Measurements from ENCODE around the gene SSR1.
"Not testable (repeated sequence)": the region's sequence is repeated elsewhere in the genome, so short reads cannot be mapped to it uniquely, and the experiment has no call there.

The SSR1 gene

DNA sequence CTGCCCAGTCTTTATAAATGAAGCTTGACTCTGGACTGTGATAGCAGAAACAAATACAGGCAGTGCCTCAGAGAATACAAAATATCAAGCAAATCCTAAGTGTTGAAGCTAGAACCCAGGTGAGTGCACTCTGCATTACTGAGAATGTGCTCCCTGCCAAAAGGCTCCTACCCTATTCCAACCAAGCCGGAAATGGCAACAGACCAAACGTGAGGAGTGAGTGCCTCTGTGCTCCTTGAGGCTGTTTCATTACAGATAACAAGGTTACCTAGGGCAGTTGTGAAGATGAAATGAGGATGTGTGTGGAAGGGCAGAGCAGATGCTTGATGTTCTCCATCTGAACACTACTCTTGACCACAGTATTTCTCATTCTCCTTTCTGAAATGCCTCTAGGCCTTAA is 29.3 kb downstream of the SSR1 start:
- DNase-seq (ENCODE audit: low read depth in 4 of 4, low spot score in 1 of 4) = no peak

DNA sequence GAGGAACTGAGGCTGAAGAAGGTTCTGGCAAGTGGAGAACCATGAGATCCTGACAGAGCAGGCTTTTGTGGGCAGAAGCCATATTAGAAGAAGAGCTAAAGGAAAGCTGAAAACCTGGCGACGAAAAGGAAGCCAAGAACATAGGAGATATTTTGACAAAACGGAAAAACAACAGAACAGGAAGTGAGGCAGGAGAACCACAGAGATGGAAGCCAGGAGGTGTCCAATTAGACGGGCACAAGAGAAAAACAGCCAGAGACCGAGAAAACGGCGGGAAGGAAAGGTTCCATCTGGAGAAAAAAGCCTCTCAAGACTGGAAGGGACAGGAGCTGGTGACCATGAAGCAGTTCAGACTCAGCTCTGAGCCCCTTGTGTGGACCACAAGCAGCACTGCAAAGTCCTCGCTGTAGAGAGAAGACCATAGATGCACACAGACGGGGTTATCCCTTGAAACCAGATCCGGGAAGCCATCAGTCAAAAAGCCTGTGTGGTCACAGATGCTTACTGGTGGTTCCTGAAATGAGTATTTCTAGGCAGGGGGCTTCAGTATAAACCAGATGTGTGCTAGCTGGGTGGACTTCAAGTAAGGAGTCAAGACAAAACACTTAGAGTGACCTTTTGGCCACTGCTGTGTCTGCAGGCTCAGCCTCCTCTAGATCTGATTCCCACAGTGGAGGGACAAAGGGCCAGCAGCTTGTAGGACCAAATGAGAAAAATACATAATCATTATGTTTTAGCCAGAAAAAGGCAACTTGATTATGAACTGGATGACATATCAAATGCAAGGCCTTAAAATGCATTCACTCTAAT is 30.7 kb downstream of the SSR1 start:
- no peak for DNase-seq (ENCODE audit: low read depth in 4 of 4, low spot score in 1 of 4)

DNA sequence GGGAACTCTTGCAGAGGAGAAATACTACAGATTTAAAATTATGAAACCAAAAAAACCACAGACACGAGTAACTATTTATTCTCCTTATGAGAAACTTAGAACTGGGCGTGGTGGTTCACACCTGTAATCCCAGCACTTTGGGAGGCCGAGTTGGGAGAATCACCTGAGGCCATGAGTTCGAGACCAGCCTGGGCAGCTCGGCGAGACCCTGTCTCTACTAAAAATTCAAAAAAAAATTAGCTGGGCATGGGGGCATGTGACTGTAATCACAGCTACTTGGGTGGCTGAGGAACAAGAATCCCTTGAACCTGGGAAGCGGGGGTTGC is 36.8 kb downstream of the SSR1 start:
- DNase-seq (ENCODE audit: low read depth in 4 of 4, low spot score in 1 of 4) = no peak

DNA sequence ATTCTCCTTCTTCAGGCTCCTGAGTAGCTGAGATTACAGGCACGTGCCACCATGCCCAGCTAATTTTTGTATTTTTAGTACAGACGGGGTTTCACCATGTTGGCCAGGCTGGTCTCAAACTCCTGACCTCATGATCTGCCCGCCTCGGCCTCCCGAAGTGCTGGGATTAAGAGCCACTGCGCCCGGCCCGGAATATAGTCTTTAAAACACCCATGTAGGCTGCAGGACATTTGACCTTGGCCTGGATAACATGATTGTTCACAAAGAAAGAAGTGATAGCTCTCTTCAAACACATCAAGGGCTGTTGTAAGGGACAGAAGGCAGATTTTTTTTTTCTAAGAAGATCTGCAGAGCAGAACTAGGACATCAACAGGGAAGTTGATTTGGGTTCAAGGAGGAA is 38.5 kb downstream of the SSR1 start:
- DNase-seq (ENCODE audit: low read depth in 4 of 4, low spot score in 1 of 4) = not testable (repeated sequence)

- DNase-seq (ENCODE audit: low read depth in 4 of 4, low spot score in 1 of 4) = no peak
Observed at GRCh38 chr6:7273709-7274108, 39.3 kb downstream of the SSR1 start.

GRCh38 chr6:7271205-7271534 is 41.8 kb downstream of the SSR1 start:
- DNase-seq (ENCODE audit: low read depth in 4 of 4, low spot score in 1 of 4) = no peak

DNA sequence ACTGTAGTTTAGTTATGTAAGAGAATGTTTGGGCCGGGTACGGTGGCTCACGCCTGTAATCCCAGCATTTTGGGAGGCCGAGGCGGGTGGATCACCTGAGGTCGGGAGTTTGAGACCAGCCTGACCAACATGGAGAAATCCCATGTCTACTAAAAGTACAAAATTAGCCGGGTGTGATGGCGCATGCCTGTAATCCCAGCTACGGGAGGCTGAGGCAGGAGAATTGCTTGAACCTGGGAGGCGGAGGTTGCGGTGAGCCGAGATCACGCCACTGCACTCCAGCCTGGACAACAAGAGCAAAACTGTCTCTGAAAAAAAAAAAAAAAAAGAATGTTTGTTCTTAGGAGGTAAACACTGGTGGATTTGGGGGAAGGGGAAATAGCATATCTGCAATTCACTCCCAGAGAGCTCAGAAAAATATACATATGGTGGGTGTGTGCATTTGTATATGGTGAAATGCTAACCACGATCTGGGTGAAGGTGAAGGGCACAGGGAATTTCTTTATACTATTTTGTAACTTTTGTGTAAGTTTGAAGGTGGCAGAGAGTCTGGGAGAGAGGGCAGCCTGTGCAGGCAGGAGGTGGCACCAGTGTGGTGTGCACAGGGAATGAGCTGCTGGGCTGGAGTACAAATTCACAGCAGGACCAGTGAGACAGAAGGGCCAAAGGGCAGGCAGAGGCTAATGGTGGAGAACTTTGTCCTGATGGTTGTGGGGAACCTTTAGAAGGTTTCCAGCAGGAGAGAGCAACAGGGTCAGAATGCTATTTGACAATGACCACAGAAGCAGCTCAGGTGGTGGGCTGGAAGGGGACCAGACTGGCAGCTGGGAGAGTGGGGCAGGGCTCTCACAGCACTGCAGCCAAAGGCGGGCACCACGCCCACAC is 42.4 kb downstream of the SSR1 start:
- no peak for DNase-seq (ENCODE audit: low read depth in 4 of 4, low spot score in 1 of 4)

DNA sequence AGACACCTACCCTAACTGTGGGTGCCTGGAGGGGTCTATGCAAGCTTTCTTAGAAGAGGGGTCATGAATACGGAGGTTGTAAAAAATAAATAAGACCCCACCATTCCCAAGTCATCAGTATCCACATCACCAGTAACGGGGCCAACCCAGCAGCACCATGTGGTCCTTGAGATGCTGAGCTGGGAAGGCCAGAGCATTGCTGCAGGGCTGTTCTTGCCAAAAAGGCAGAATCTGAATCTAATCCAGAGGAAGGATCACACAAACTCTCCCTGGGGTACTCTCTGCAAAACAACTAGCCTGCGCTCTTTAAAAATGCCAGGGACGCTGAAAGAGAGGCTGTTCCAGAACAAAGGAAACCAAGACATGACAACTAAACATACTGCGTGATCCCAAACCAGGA is 43.2 kb downstream of the SSR1 start:
- DNase-seq (ENCODE audit: low read depth in 4 of 4, low spot score in 1 of 4) = no peak

GRCh38 chr6:7268816-7269555 is 44.0 kb downstream of the SSR1 start:
- no peak for DNase-seq (ENCODE audit: low read depth in 4 of 4, low spot score in 1 of 4)

DNA sequence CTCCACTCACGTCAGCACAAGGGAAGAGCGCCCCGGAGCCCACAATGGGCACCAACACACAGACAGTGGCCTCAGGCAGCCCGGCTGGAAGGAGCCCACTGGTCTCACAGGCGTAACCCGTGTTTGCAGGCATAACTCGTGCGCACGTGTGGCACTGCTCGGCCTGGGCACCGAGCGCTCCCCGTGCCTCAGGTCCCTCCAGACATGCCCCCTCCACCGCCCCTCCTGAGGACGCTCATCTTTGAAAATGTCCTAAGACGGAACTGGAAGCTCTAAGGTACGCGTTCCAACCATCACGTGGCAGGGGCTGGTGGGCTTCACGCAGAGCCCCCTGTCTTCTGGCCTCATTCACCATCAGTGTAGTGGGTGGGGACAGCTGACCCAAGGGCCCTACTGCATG is 44.6 kb downstream of the SSR1 start:
- DNase-seq (ENCODE audit: low read depth in 4 of 4, low spot score in 1 of 4) = no peak

DNA sequence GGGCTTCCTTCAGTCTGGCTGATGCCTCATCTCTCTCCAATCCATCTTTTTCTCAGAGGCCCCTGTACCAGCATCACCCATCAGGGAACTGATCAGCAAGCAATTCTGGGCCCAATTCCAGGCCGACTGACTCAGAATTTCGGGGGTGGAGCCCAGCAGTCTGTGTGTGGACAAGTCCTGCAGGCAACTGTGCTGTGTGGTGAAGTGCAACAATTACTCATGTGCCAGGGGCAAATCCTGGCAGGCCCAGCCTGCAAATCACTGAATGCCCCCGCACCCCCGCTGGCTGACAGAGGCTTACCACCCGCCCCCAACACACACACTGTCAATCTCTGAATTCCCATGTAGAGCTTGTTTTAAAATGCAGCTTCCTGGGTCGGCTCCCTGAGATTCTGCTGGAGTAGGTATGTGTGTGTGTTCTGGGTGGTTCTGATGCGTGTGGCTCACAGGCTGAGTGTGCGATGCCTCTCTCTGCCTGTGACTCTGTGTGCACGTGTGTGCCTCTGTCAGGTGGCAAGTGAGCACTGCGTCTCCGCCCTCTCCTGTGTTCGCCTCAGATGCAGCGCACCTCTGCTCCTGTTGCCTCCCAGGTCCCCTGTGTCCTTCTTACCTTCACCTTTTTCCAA is 45.4 kb downstream of the SSR1 start:
- no peak for DNase-seq (ENCODE audit: low read depth in 4 of 4, low spot score in 1 of 4)

GRCh38 chr6:7267071-7267465 is 45.9 kb downstream of the SSR1 start:
- no peak for DNase-seq (ENCODE audit: low read depth in 4 of 4, low spot score in 1 of 4)

GRCh38 chr6:7265385-7265726 is 47.6 kb downstream of the SSR1 start:
- DNase-seq (ENCODE audit: low read depth in 4 of 4, low spot score in 1 of 4) = not testable (repeated sequence)

DNA sequence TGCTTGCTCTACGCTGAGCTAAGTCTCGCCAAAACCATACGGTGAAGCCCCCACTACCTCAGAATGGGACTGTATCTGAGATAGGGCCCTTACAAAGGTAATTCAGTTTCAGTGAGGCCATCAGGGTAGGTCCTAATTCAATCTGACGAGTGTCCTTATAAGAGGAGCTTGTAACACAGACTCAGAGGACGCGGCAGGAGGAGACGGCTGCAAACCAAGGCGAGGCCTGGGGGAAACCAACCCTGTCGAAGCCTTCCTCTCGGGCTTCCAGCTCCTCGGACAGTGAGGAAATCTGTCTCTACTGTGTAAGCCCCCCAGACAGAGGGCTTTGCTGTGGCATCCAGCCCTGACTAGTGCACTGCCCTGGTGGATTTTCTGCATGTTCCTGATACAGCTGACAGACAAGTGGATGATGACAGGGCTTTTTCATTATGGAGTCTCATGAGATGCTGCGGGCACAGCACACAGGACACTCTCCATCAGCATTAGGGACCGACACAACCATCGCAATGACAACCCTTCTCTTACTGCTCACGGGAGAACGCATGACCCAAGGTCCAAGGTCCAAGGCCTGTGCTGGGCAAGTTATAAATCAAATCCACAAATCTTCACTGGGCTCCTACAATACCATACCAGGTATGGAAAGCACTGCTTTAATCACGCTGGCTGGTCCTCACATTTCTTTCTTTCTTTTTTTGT is 48.2 kb downstream of the SSR1 start:
- DNase-seq (ENCODE audit: low read depth in 4 of 4, low spot score in 1 of 4) = no peak

- DNase-seq (ENCODE audit: low read depth in 4 of 4, low spot score in 1 of 4) = no peak
Observed at GRCh38 chr6:7264041-7264440, 49.0 kb downstream of the SSR1 start.

DNA sequence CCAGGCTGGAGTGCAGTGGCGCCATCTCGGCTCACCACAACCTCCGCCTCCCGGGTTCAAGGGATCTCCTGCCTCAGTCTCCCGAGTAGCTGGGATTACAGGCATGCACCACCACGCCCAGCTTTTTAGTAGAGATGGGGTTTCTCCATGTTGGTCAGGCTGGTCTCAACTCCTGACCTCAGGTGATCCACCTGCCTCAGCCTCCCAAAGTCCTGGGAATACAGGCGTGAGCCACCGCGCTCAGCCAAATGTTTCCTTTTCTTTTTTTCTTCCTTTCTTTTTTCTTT is 49.5 kb downstream of the SSR1 start:
- not testable (repeated sequence) for DNase-seq (ENCODE audit: low read depth in 4 of 4, low spot score in 1 of 4)

- no peak for DNase-seq (ENCODE audit: low read depth in 4 of 4, low spot score in 1 of 4)
Observed at GRCh38 chr6:7262746-7263518, 50.1 kb downstream of the SSR1 start.

DNA sequence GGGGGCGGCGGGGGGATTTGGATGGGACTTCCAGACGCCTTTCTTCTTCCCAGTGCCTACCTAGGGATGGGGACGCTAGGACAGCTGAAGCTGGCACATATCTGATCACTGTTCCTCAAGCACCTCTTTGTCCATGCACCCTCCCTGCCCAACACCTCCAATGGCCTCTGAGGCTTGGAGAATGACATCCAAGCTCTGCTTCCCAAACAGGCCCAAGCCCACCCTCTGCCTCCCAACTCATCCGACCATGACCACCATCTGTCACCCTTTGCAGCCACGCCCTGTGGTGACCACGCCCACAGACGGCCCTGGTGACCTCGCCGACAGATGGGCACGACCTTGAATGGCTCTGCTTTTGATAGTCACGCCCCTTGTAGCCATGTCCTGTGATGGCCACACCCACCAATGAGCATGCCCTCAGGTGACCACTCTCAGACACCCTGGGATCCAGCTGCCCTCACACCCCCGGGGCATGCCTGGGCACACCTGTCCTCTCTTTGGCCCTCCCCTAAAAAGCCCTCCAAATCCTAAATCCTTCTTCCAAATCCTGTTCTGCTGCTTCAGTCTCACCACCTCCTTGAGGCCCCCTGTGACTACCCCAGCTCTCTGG is 51.0 kb downstream of the SSR1 start:
- no peak for DNase-seq (ENCODE audit: low read depth in 4 of 4, low spot score in 1 of 4)

- peak; percentile 10 to 54 (median 32) for DNase-seq (ENCODE audit: low read depth in 4 of 4, low spot score in 1 of 4)
Observed at GRCh38 chr6:7261032-7261841, 51.8 kb downstream of the SSR1 start.
